ENCODE measurements around the gene SYTL5. TPM values are rescaled to one million over a fixed set of nuclear protein-coding genes. Genes with fewer than 3 reads are reported as not detected.

Gene SYTL5
- total RNA-seq, 1 donor, result not detected

Small RNAs within 50 kb of the gene (small RNA-seq; reads per million reads assigned to genes)
- not detected for gene MIR548AJ2

Other genes with a start within 250 kb of the SYTL5 start
- gene CYBB, start 226.5 kb upstream of the SYTL5 start, total RNA-seq, result 2.7 TPM
- gene DYNLT3, start 159.0 kb upstream of the SYTL5 start, total RNA-seq, result 8.1 TPM
- under 0.01 TPM for gene SRPX, start 214.3 kb downstream of the SYTL5 start, total RNA-seq

All from hematopoietic multipotent progenitor cell (in vitro differentiated cells).